ENCODE data around the gene HAP1. TPM values are rescaled to one million over a fixed set of nuclear protein-coding genes. Genes with fewer than 3 reads are reported as not detected.

HAP1 gene
- total RNA-seq, 1 donor from 2014 or later = not detected

DNA sequence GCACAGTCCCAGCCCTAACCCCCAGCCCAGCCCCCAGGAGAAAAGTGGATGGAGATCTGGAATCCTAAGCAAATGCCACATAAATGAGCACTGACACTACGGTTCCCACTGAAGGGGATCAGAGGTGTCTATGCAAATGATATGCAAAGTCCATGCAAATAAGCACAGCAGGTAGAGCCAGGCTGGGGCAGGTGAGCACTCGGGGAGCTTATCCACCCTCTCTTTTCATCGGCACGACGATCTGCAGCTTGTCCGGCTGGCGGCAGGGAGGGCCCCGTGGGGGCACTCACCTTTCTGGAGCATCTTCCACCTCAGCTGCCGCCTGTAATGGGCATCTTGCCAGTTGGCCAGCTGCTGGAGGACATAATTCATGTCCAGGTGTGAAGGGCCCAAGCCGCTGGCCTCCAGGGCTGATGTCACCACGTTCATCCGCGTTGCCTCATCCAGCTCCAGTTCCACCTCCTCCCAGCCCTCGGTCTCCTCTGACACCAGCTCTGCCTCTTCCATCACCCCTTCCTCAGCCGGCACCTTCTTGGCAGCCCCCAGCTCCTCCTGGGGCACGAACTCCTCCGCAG, 9.9 kb downstream of the HAP1 start:
- Histone ChIP-seq H3K27ac (no peak overlapping the region), H3K36me3 (no peaks in the 10 kb centered on the region), H3K4me1 (no peaks in the 10 kb centered on the region), H3K4me3 (no peak overlapping the region), H3K27me3 (no peaks in the 10 kb centered on the region), H3K9me3 (no peaks in the 10 kb centered on the region)
- intact Hi-C loops (cut with DNase I) = no loop called here
- no peak for DNase-seq (ENCODE audit: low spot score in 2 of 2)
- no peak for TF ChIP-seq CTCF (IDR thresholded peaks at IDR 0.05)

DNA sequence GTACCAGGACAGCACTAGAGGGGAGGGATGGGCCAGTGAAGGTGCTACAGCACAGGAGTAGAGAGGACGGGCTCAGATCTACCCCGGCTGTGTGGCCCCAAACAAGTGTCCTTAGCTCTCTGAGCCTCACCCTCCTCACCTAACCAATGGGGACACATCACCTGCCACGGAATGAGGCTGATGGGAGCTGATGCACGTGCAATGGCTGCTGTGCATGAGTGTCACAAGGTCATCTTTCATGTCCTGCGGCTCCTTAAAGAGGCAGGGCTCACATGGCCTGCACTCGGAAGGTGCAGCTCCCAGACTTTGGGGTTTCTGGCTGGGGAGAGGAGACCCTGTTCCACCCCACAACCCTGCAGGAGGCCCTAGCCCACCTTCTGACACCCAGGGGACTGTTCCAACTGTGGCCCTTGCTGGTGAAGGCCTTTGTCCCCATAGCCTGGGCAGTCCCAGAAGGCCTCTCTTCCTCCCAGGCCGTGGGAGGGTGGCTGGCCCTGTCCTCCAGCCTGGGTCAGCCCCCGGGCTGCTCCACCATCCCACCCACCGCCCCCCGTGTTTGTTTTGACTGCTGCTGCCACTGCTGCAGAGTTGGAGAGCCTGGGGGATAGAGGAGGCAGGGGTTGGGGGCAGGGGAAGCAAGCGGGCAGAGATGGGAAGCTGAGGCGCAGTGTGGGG, 10.5 kb downstream of the HAP1 start:
- no peaks in the 10 kb centered on the region for H3K36me3 ChIP-seq
- no peaks in the 10 kb centered on the region for H3K27me3 ChIP-seq
- no peaks in the 10 kb centered on the region for H3K9me3 ChIP-seq
- no peak for TF ChIP-seq CTCF (IDR thresholded peaks at IDR 0.05)
- no peak for DNase-seq (ENCODE audit: low spot score in 2 of 2)
- intact Hi-C loops (cut with DNase I) = no loop called here
- H3K4me1 ChIP-seq = no peaks in the 10 kb centered on the region
- H3K4me3 ChIP-seq = no peak overlapping the region
- H3K27ac ChIP-seq = no peak overlapping the region

GRCh38 chr17:41722231-41722630, 12.2 kb downstream of the HAP1 start:
- H3K4me3 ChIP-seq = no peak overlapping the region
- no peak for TF ChIP-seq CTCF (IDR thresholded peaks at IDR 0.05)
- no peak for DNase-seq (ENCODE audit: low spot score in 2 of 2)
- no peak overlapping the region for H3K27ac ChIP-seq
- H3K4me1 ChIP-seq = no peaks in the 10 kb centered on the region
- no peaks in the 10 kb centered on the region for H3K27me3 ChIP-seq
- intact Hi-C loops (cut with DNase I) = no loop called here
- no peaks in the 10 kb centered on the region for H3K36me3 ChIP-seq
- no peaks in the 10 kb centered on the region for H3K9me3 ChIP-seq

DNA sequence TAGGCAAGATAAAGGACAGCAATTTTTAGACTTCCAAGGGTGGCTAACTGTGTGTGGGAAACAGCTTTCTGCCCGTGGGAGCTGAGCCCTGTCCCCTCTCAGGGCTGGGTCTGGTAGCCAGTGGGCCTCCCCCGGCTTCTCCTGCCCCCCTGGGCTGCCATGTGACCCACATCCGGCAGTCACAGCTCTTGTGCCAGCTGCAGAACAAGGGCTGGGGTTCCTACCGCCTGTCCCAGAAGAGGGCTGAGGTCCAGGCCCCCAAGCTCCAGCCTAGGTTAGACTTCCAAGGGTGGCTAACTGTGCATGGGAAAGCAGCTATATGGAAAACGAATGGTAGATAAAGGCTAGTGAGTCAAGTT, 16.2 kb downstream of the HAP1 start:
- no peaks in the 10 kb centered on the region for H3K9me3 ChIP-seq
- no peak overlapping the region for H3K4me3 ChIP-seq
- H3K27ac ChIP-seq = no peak overlapping the region
- no peak for DNase-seq (ENCODE audit: low spot score in 2 of 2)
- H3K36me3 ChIP-seq = no peaks in the 10 kb centered on the region
- no peaks in the 10 kb centered on the region for H3K27me3 ChIP-seq
- no peaks in the 10 kb centered on the region for H3K4me1 ChIP-seq
- TF ChIP-seq CTCF (IDR thresholded peaks at IDR 0.05) = no peak
- intact Hi-C loops (cut with DNase I) = no loop called here

- H3K27ac ChIP-seq = no peak overlapping the region
- intact Hi-C loops (cut with DNase I) = no loop called here
These were observed 16.8 kb downstream of the HAP1 start for GRCh38 chr17:41717408-41718286.

More at GRCh38 chr17:41717408-41718286, 16.8 kb downstream of the HAP1 start:
- no peaks in the 10 kb centered on the region for H3K9me3 ChIP-seq
- no peaks in the 10 kb centered on the region for H3K4me1 ChIP-seq
- H3K4me3 ChIP-seq = no peak overlapping the region
- no peaks in the 10 kb centered on the region for H3K36me3 ChIP-seq
- DNase-seq (ENCODE audit: low spot score in 2 of 2) = no peak
- TF ChIP-seq CTCF (IDR thresholded peaks at IDR 0.05) = no peak
- H3K27me3 ChIP-seq = no peaks in the 10 kb centered on the region
